Measurements from ENCODE around the gene ITIH3. TPM values are rescaled to one million over a fixed set of nuclear protein-coding genes. Genes with fewer than 3 reads are reported as not detected.

ITIH3 gene
- total RNA-seq, 1 donor from 2014 or later, result not detected

GRCh38 chr3:52841211-52841980, 46.8 kb downstream of the ITIH3 start:
- H3K27ac Mint-ChIP-seq (ENCODE audit: unreplicated experiment), result no peak overlapping the region
- H3K27me3 Mint-ChIP-seq (ENCODE audit: unreplicated experiment), result peaks cover 6% of the 10 kb centered on the region
- H3K36me3 Mint-ChIP-seq (ENCODE audit: low read depth, unreplicated experiment), result peaks cover 17% of the 10 kb centered on the region
- peaks cover under 1% of the 10 kb centered on the region for H3K4me1 Mint-ChIP-seq (ENCODE audit: unreplicated experiment)
- no peak for DNase-seq (ENCODE audit: low spot score)
- TF ChIP-seq, protein P1, sequence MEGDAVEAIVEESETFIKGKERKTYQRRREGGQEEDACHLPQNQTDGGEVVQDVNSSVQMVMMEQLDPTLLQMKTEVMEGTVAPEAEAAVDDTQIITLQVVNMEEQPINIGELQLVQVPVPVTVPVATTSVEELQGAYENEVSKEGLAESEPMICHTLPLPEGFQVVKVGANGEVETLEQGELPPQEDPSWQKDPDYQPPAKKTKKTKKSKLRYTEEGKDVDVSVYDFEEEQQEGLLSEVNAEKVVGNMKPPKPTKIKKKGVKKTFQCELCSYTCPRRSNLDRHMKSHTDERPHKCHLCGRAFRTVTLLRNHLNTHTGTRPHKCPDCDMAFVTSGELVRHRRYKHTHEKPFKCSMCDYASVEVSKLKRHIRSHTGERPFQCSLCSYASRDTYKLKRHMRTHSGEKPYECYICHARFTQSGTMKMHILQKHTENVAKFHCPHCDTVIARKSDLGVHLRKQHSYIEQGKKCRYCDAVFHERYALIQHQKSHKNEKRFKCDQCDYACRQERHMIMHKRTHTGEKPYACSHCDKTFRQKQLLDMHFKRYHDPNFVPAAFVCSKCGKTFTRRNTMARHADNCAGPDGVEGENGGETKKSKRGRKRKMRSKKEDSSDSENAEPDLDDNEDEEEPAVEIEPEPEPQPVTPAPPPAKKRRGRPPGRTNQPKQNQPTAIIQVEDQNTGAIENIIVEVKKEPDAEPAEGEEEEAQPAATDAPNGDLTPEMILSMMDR (IDR thresholded peaks at IDR 0.05; ENCODE audit: unreplicated experiment), result no peak
- no peak overlapping the region for H3K4me3 Mint-ChIP-seq (ENCODE audit: unreplicated experiment)
- no peaks in the 10 kb centered on the region for H3K9me3 Mint-ChIP-seq (ENCODE audit: unreplicated experiment)

DNA sequence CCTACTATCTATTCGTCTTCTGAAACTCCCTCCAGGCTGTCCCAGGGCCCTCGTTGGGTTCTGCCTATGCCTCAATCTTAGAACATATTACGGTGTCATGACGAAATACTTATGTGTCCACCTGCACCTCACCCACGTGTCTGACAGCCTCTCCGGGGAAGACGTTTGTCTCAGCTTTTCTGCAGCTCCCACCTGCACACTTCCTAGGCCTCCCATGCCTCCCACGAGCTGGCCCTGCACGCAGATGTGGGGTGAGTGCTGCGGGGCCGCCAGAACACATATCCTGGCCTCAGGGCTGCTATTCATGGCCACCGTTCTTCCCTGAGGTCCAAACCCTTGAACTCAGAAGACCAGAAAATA, 47.4 kb downstream of the ITIH3 start:
- H3K27me3 Mint-ChIP-seq (ENCODE audit: unreplicated experiment), result peaks cover 5% of the 10 kb centered on the region
- H3K9me3 Mint-ChIP-seq (ENCODE audit: unreplicated experiment), result no peaks in the 10 kb centered on the region
- H3K4me3 Mint-ChIP-seq (ENCODE audit: unreplicated experiment), result no peak overlapping the region
- H3K36me3 Mint-ChIP-seq (ENCODE audit: low read depth, unreplicated experiment), result peaks cover 14% of the 10 kb centered on the region
- no peak overlapping the region for H3K27ac Mint-ChIP-seq (ENCODE audit: unreplicated experiment)
- DNase-seq (ENCODE audit: low spot score), result no peak
- TF ChIP-seq, protein P1 (IDR thresholded peaks at IDR 0.05; ENCODE audit: unreplicated experiment), result no peak
- peaks cover 5% of the 10 kb centered on the region for H3K4me1 Mint-ChIP-seq (ENCODE audit: unreplicated experiment)

DNA sequence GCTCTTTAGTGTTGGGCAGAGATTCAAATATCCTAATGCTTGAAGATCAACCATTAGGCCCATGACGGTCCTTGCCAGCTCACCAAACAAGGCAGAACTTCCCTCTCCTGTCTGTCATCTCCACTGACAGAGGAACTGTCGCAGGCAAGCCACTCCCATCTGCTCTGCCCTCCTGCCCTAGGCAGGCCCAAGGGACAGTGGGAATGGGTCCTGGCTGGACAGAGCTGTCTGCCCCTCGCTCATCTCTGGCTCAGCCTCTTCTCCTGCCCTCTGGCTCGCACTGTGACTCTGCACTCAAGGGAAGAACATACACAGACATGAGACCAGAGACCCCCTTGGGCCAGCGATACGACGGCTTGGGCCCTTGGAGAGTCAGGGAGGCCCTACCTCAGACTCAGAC, 47.8 kb downstream of the ITIH3 start:
- peaks cover 14% of the 10 kb centered on the region for H3K36me3 Mint-ChIP-seq (ENCODE audit: low read depth, unreplicated experiment)

GRCh38 chr3:52843108-52843865, 48.7 kb downstream of the ITIH3 start:
- Mint-ChIP-seq H3K36me3 (ENCODE audit: low read depth, unreplicated experiment) (peaks cover 18% of the 10 kb centered on the region), H3K27ac (ENCODE audit: unreplicated experiment) (no peak overlapping the region), H3K4me1 (ENCODE audit: unreplicated experiment) (peaks cover 5% of the 10 kb centered on the region), H3K27me3 (ENCODE audit: unreplicated experiment) (peaks cover 6% of the 10 kb centered on the region), H3K4me3 (ENCODE audit: unreplicated experiment) (no peak overlapping the region), H3K9me3 (ENCODE audit: unreplicated experiment) (no peaks in the 10 kb centered on the region)
- TF ChIP-seq, protein P1 (IDR thresholded peaks at IDR 0.05; ENCODE audit: unreplicated experiment), result no peak
- no peak for DNase-seq (ENCODE audit: low spot score)

More for the DNA sequence above, 47.8 kb downstream of the ITIH3 start:
- peaks cover 5% of the 10 kb centered on the region for H3K4me1 Mint-ChIP-seq (ENCODE audit: unreplicated experiment)
- H3K9me3 Mint-ChIP-seq (ENCODE audit: unreplicated experiment), result no peaks in the 10 kb centered on the region
- no peak overlapping the region for H3K27ac Mint-ChIP-seq (ENCODE audit: unreplicated experiment)
- H3K4me3 Mint-ChIP-seq (ENCODE audit: unreplicated experiment), result no peak overlapping the region
- H3K27me3 Mint-ChIP-seq (ENCODE audit: unreplicated experiment), result peaks cover 5% of the 10 kb centered on the region
- TF ChIP-seq, protein P1 (IDR thresholded peaks at IDR 0.05; ENCODE audit: unreplicated experiment), result no peak
- DNase-seq (ENCODE audit: low spot score), result no peak

DNA sequence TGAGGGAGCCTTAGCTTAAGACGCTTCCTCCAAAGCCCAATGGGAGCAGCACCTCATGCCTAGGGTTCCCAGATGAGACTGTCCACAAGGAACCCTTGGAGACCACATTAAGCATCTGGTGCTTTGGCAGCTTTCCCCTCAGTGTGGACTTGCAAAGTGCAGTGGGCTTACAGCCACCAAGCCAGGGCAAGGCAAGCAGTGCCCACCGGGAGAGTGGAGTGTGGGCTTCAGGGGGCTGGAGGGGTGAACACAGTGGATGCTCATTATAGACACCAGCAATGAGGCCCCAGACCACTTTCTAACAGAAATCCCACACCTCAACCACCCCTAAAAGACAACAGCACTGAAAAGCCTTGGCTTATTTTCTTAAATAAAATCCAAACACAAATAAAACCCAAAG, 49.3 kb downstream of the ITIH3 start:
- H3K36me3 Mint-ChIP-seq (ENCODE audit: low read depth, unreplicated experiment), result peaks cover 18% of the 10 kb centered on the region

More for the DNA sequence above, 49.3 kb downstream of the ITIH3 start:
- Mint-ChIP-seq H3K4me3 (ENCODE audit: unreplicated experiment) (no peak overlapping the region), H3K27me3 (ENCODE audit: unreplicated experiment) (peaks cover 6% of the 10 kb centered on the region), H3K4me1 (ENCODE audit: unreplicated experiment) (peaks cover 5% of the 10 kb centered on the region), H3K9me3 (ENCODE audit: unreplicated experiment) (no peaks in the 10 kb centered on the region), H3K27ac (ENCODE audit: unreplicated experiment) (no peak overlapping the region)
- DNase-seq (ENCODE audit: low spot score), result no peak
- TF ChIP-seq, protein P1 (IDR thresholded peaks at IDR 0.05; ENCODE audit: unreplicated experiment), result no peak

Measured in endothelial cell (in vitro differentiated cells).